Thymus (tissue), 11 donors: ENCODE results near the gene EHD2. TPM values are rescaled to one million over a fixed set of nuclear protein-coding genes. Genes with fewer than 3 reads are reported as not detected.
"Not testable (repeated sequence)": the region's sequence is repeated elsewhere in the genome, so short reads cannot be mapped to it uniquely, and the experiment has no call there.

Experiments used
- DNase-seq, 9 donors: peaks; one replicate each; pipeline ENCODE4 v3.0.0-alpha.2; 2013; ENCODE audit warnings: low spot score in 9 of 9, low read depth in 6 of 9, missing footprints in 1 of 9
- H3K27ac ChIP-seq, 2 donors: one replicate each; pipeline ENCODE4 v1.5.1; 2013; ENCODE audit warnings: control low read depth in 1 of 2, low read depth in 1 of 2, low read length in 1 of 2, mild to moderate bottlenecking in 1 of 2, moderate library complexity in 1 of 2
- H3K27me3 ChIP-seq, 2 donors: one replicate each; pipeline ENCODE4 v1.5.1; 2013; ENCODE audit warnings: low read length in 1 of 2; ENCODE audit not compliant: control insufficient read depth in 2 of 2, insufficient read depth in 1 of 2
- H3K36me3 ChIP-seq, 2 donors: one replicate each; pipeline ENCODE4 v1.5.1; 2013; ENCODE audit warnings: low read length in 1 of 2, mild to moderate bottlenecking in 1 of 2, moderate library complexity in 1 of 2; ENCODE audit not compliant: control insufficient read depth in 2 of 2, insufficient read depth in 2 of 2
- H3K4me1 ChIP-seq, 2 donors: one replicate each; pipeline ENCODE4 v1.5.1; 2013; ENCODE audit warnings: low read length in 2 of 2; ENCODE audit not compliant: control insufficient read depth in 2 of 2, insufficient read depth in 2 of 2
- H3K4me3 ChIP-seq, 2 donors: one replicate each; pipeline ENCODE4 v1.5.1; 2013; ENCODE audit warnings: low read length in 2 of 2, control low read depth in 1 of 2, mild to moderate bottlenecking in 1 of 2
- H3K9me3 ChIP-seq, 2 donors: one replicate each; pipeline ENCODE4 v1.5.1; 2013; ENCODE audit warnings: low read length in 1 of 2, mild to moderate bottlenecking in 1 of 2; ENCODE audit not compliant: control insufficient read depth in 2 of 2, insufficient read depth in 1 of 2
- WGBS: extraction: QIAGEN DNeasy Blood & Tissue Kit; methylation state at CpG from one replicate; pipeline ENCODE4 v1.1.7; 2013; 5-methylcytosine and 5-hydroxymethylcytosine counted together
- polyA plus RNA-seq: library from polyadenylated mRNA; stranded (reverse); fragments of 200-250 nt; gene quantifications from one replicate; pipeline ENCODE4 v1.2.3, GENCODE V29; 2013
- total RNA-seq: library from RNA; stranded (reverse); fragments of 120-200 nt; gene quantifications from one replicate; pipeline ENCODE4 v1.2.4, GENCODE V29; 2013
- donor health status: healthy.

The EHD2 gene
- total and polyA plus RNA-seq, 2 donors, result 1.9 to 14.2 TPM

GRCh38 chr19:47766670-47767069 is 53.4 kb downstream of the EHD2 start:
- H3K27ac ChIP-seq, result no peak overlapping the region
- H3K27me3 ChIP-seq, result peaks cover 0 to 2% of the 10 kb centered on the region in 2 donors
- DNase-seq, result no peak
- peaks cover 10 to 20% of the 10 kb centered on the region in 2 donors for H3K4me1 ChIP-seq
- no peaks in the 10 kb centered on the region for H3K36me3 ChIP-seq
- H3K9me3 ChIP-seq, result no peaks in the 10 kb centered on the region
- H3K4me3 ChIP-seq, result no peak overlapping the region
- WGBS, result 91% methylated on average over 7 of the region's 7 CpGs

GRCh38 chr19:47767349-47767748 is 54.1 kb downstream of the EHD2 start:
- H3K27ac ChIP-seq, result no peak overlapping the region
- no peaks in the 10 kb centered on the region for H3K36me3 ChIP-seq
- WGBS, result 97% methylated on average over 2 of the region's 2 CpGs
- no peak for DNase-seq
- peaks cover 10 to 20% of the 10 kb centered on the region in 2 donors for H3K4me1 ChIP-seq
- H3K27me3 ChIP-seq, result peaks cover 0 to 2% of the 10 kb centered on the region in 2 donors
- H3K4me3 ChIP-seq, result no peak overlapping the region
- H3K9me3 ChIP-seq, result no peaks in the 10 kb centered on the region

- Histone ChIP-seq H3K4me1 (peaks cover 10 to 20% of the 10 kb centered on the region in 2 donors), H3K27me3 (peaks cover 0 to 2% of the 10 kb centered on the region in 2 donors), H3K27ac (no peak overlapping the region), H3K4me3 (no peak overlapping the region), H3K36me3 (no peaks in the 10 kb centered on the region), H3K9me3 (no peaks in the 10 kb centered on the region)
- WGBS, result 95% methylated on average over 2 of the region's 2 CpGs
- DNase-seq, result no peak
Observed at GRCh38 chr19:47768604-47769003, 55.4 kb downstream of the EHD2 start.

GRCh38 chr19:47769534-47769933 is 56.3 kb downstream of the EHD2 start:
- Histone ChIP-seq H3K4me3 (no peak overlapping the region), H3K36me3 (no peaks in the 10 kb centered on the region), H3K27ac (no peak overlapping the region), H3K9me3 (no peaks in the 10 kb centered on the region), H3K27me3 (peaks cover 0 to 2% of the 10 kb centered on the region in 2 donors), H3K4me1 (peaks cover 10 to 20% of the 10 kb centered on the region in 2 donors)
- no peak for DNase-seq
- 91% methylated on average over 3 of the region's 3 CpGs for WGBS

GRCh38 chr19:47771291-47771690 is 58.1 kb downstream of the EHD2 start:
- H3K27me3 ChIP-seq, H3K36me3 ChIP-seq, H3K9me3 ChIP-seq, H3K27ac ChIP-seq, H3K4me3 ChIP-seq, DNase-seq: not testable (repeated sequence)
- 96% methylated on average over 6 of the region's 6 CpGs for WGBS
- H3K4me1 ChIP-seq, result peaks cover 10 to 15% of the 10 kb centered on the region in 2 donors

- Histone ChIP-seq H3K9me3 (peaks cover 0 to 7% of the 10 kb centered on the region in 2 donors), H3K27ac (peak overlapping the region; percentile 11 to 18), H3K4me3 (no peak overlapping the region), H3K27me3 (no peaks in the 10 kb centered on the region), H3K4me1 (peaks cover 11 to 24% of the 10 kb centered on the region in 2 donors), H3K36me3 (peaks cover 9% of the 10 kb centered on the region in 2 donors)
- WGBS, result 92% methylated on average over 4 of the region's 4 CpGs
- DNase-seq, result peak in 1 of 9 donors; percentile 16
Observed at GRCh38 chr19:47776568-47776967, 63.3 kb downstream of the EHD2 start.

GRCh38 chr19:47777245-47778048 is 64.2 kb downstream of the EHD2 start:
- H3K4me3 ChIP-seq, result peak overlapping the region; percentile 91 to 96
- peaks cover 11 to 12% of the 10 kb centered on the region in 2 donors for H3K36me3 ChIP-seq
- 91% methylated on average over 23 of the region's 23 CpGs for WGBS
- not testable (repeated sequence) for H3K27ac ChIP-seq, H3K9me3 ChIP-seq, DNase-seq, H3K27me3 ChIP-seq
- peaks cover 11 to 24% of the 10 kb centered on the region in 2 donors for H3K4me1 ChIP-seq

GRCh38 chr19:47778049-47778953 is 65.1 kb downstream of the EHD2 start, which contains the start of gene SELENOW:
Gene SELENOW (plus strand): TSS chr19:47778703. CDS start chr19:47778786, 83 bp downstream.
- Histone ChIP-seq H3K27ac (peak within 1 kb of the TSS; percentile 86 to 93), H3K36me3 (peaks cover 12 to 14% of the 10 kb centered on the region in 2 donors), H3K4me3 (peak within 1 kb of the TSS; percentile 91 to 96), H3K27me3 (no peaks in the 10 kb centered on the region), H3K4me1 (peaks cover 11 to 24% of the 10 kb centered on the region in 2 donors), H3K9me3 (peaks cover 0 to 7% of the 10 kb centered on the region in 2 donors)
- peak in 8 of 9 donors; percentile 47 to 86 (median 69) for DNase-seq
- WGBS, result under 1% methylated on average over 65 of the region's 65 CpGs
